Measurements from ENCODE around the gene CIP2A. TPM values are rescaled to one million over a fixed set of nuclear protein-coding genes. Genes with fewer than 3 reads are reported as not detected.

CIP2A gene
- 29.3 and 32.0 TPM in 2 replicates for polyA plus RNA-seq
- 26.5 and 31.4 TPM in 2 replicates for polyA minus RNA-seq

DNA sequence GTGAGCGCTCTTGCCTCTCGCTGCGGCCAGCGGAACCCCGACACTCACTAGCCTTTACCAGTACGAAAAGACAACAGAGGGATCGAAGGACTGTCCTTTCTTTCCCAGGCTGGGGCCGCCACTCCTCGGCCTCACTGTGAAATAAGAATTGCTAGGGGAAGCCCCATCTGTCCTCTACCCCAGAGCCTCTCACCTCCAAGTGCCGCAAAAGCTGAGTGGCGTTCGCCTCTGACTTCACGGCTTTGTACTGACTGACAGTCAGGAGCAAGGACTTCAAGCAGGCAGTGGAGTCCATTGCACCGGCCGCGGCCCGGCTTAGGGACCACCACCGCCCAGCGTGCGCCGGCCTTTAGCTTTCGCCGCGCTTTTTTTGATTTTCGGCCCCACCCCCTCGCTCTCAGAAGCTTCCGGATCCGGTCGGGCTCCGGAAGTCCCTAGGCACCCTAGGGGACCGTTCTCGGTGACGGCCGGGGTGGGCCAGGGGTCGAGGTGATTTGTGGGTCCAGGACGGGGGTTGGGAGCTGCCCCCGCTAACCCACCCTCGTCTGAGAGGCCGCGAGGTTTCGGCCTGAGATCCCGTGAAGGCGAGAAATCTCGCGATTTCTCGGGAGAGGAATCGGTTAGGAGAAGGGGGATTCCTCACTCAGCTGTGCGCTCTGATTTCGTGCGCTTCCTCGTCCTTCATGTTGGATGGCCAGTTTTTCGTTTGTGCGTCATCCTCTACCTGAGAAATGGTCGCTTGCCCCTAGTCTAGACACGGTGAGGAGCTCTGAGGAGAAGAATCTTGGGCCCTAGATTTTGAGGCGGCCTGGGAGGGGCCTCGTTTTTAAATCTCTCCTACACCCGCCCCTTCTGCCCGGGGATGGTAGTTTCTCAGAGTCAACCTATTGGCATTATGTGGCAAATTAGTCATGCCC lies at the start of gene CIP2A, which contains the start of gene DZIP3:
CIP2A (minus strand) TSS at position 358 of the 917 bp plus-strand sequence; CDS start at position 295, 63 bp downstream.
DZIP3 (plus strand) TSS at position 642 of the 917 bp plus-strand sequence. CDS start 15,685 bp downstream, outside the sequence.
- no peaks in the 10 kb centered on the region for H3K9me3 ChIP-seq (ENCODE audit: low read length)
- no peak for TF ChIP-seq SMC3 (conservative IDR thresholded peaks at IDR 0.05; ENCODE audit: poor library complexity)
- no peak for TF ChIP-seq EZH2 (IDR thresholded peaks at IDR 0.05; ENCODE audit: borderline replicate concordance, insufficient read depth, low read length, poor library complexity, severe bottlenecking)
- no peak for TF ChIP-seq TAF1 (IDR thresholded peaks at IDR 0.05; ENCODE audit: low read depth)
- TF ChIP-seq, protein P1, sequence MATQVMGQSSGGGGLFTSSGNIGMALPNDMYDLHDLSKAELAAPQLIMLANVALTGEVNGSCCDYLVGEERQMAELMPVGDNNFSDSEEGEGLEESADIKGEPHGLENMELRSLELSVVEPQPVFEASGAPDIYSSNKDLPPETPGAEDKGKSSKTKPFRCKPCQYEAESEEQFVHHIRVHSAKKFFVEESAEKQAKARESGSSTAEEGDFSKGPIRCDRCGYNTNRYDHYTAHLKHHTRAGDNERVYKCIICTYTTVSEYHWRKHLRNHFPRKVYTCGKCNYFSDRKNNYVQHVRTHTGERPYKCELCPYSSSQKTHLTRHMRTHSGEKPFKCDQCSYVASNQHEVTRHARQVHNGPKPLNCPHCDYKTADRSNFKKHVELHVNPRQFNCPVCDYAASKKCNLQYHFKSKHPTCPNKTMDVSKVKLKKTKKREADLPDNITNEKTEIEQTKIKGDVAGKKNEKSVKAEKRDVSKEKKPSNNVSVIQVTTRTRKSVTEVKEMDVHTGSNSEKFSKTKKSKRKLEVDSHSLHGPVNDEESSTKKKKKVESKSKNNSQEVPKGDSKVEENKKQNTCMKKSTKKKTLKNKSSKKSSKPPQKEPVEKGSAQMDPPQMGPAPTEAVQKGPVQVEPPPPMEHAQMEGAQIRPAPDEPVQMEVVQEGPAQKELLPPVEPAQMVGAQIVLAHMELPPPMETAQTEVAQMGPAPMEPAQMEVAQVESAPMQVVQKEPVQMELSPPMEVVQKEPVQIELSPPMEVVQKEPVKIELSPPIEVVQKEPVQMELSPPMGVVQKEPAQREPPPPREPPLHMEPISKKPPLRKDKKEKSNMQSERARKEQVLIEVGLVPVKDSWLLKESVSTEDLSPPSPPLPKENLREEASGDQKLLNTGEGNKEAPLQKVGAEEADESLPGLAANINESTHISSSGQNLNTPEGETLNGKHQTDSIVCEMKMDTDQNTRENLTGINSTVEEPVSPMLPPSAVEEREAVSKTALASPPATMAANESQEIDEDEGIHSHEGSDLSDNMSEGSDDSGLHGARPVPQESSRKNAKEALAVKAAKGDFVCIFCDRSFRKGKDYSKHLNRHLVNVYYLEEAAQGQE (IDR thresholded peaks at IDR 0.05; ENCODE audit: borderline replicate concordance), result peak; percentile 76
- peak; percentile 70 for TF ChIP-seq EP300 (conservative IDR thresholded peaks at IDR 0.05; ENCODE audit: poor library complexity, severe bottlenecking)
- TF ChIP-seq RAD21 (conservative IDR thresholded peaks at IDR 0.05), result peak; percentile 14
- peak; percentile 100 for TF ChIP-seq MXI1 (conservative IDR thresholded peaks at IDR 0.05; ENCODE audit: poor library complexity, severe bottlenecking)
- TF ChIP-seq, protein P2, sequence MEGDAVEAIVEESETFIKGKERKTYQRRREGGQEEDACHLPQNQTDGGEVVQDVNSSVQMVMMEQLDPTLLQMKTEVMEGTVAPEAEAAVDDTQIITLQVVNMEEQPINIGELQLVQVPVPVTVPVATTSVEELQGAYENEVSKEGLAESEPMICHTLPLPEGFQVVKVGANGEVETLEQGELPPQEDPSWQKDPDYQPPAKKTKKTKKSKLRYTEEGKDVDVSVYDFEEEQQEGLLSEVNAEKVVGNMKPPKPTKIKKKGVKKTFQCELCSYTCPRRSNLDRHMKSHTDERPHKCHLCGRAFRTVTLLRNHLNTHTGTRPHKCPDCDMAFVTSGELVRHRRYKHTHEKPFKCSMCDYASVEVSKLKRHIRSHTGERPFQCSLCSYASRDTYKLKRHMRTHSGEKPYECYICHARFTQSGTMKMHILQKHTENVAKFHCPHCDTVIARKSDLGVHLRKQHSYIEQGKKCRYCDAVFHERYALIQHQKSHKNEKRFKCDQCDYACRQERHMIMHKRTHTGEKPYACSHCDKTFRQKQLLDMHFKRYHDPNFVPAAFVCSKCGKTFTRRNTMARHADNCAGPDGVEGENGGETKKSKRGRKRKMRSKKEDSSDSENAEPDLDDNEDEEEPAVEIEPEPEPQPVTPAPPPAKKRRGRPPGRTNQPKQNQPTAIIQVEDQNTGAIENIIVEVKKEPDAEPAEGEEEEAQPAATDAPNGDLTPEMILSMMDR (IDR thresholded peaks at IDR 0.05; ENCODE audit: poor library complexity, severe bottlenecking), result peak; percentile 49
- peak; percentile 96 for TF ChIP-seq POLR2AphosphoS5 (IDR thresholded peaks at IDR 0.05)
- no peaks in the 10 kb centered on the region for H3K27me3 ChIP-seq (ENCODE audit: insufficient read depth, low read depth, low read length)
- peak within 1 kb of the TSS; percentile 96 for H3K27ac ChIP-seq (ENCODE audit: low read length)
- H3F3A ChIP-seq (ENCODE audit: insufficient read depth, low read length, poor library complexity, severe bottlenecking), result no peaks in the 10 kb centered on the region
- H4K20me1 ChIP-seq (ENCODE audit: insufficient read depth), result no peaks in the 10 kb centered on the region
- peak within 1 kb of the TSS; percentile 80 for H3K4me3 ChIP-seq (ENCODE audit: low read length)
- peak within 1 kb of the TSS; percentile 68 for H3K4me2 ChIP-seq (ENCODE audit: low read length)
- no peaks in the 10 kb centered on the region for H3K36me3 ChIP-seq (ENCODE audit: insufficient read depth, low read length)
- no peaks in the 10 kb centered on the region for H3K9me2 ChIP-seq (ENCODE audit: insufficient read depth, low read length)
- peak within 1 kb of the TSS; percentile 91 for H3K9ac ChIP-seq (ENCODE audit: low read length)
- peak within 1 kb of the TSS; percentile 90 for H2AFZ ChIP-seq (ENCODE audit: low read depth, low read length)
- H3K79me2 ChIP-seq (replicated peaks; ENCODE audit: insufficient read depth, low read length), result peaks cover 64% of the 10 kb centered on the region

DNA sequence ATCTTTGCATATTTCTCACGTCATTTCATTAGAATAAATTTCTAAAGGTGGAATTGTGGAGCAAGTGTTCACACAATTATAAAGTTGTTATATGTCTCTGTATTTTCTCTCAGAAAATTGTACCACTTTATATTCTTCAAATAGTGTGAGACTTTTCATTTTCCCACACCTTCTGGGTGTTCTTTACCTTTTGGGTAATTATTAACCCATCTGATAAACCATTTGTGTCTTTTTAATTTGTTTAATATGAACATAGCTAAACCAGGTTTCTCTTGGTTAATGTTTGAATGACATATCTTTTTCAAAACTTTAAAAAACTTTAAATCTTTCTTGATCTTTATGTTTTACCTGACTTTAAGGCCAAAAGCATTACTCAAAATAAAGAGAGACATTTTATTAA lies 40.7 kb upstream of the CIP2A start:
- Histone ChIP-seq H3K9me2 (ENCODE audit: insufficient read depth, low read length) (no peaks in the 10 kb centered on the region), H3K4me3 (ENCODE audit: low read length) (no peak overlapping the region), H3K9ac (ENCODE audit: low read length) (no peak overlapping the region), H3K4me2 (ENCODE audit: low read length) (no peak overlapping the region), H2AFZ (ENCODE audit: low read depth, low read length) (no peak overlapping the region), H3K79me2 (replicated peaks; ENCODE audit: insufficient read depth, low read length) (no peaks in the 10 kb centered on the region), H3K27ac (ENCODE audit: low read length) (no peak overlapping the region), H3K36me3 (ENCODE audit: insufficient read depth, low read length) (no peaks in the 10 kb centered on the region), H4K20me1 (ENCODE audit: insufficient read depth) (no peaks in the 10 kb centered on the region), H3F3A (ENCODE audit: insufficient read depth, low read length, poor library complexity, severe bottlenecking) (no peaks in the 10 kb centered on the region), H3K9me3 (ENCODE audit: low read length) (no peaks in the 10 kb centered on the region), H3K27me3 (ENCODE audit: insufficient read depth, low read depth, low read length) (no peaks in the 10 kb centered on the region)
- no peak for TF ChIP-seq TAF1 (IDR thresholded peaks at IDR 0.05; ENCODE audit: low read depth)
- TF ChIP-seq, protein P1 (IDR thresholded peaks at IDR 0.05; ENCODE audit: borderline replicate concordance), result no peak
- TF ChIP-seq POLR2AphosphoS5 (IDR thresholded peaks at IDR 0.05), result no peak
- no peak for TF ChIP-seq RAD21 (conservative IDR thresholded peaks at IDR 0.05)
- TF ChIP-seq, protein P2 (IDR thresholded peaks at IDR 0.05; ENCODE audit: poor library complexity, severe bottlenecking), result no peak
- no peak for TF ChIP-seq MXI1 (conservative IDR thresholded peaks at IDR 0.05; ENCODE audit: poor library complexity, severe bottlenecking)
- no peak for TF ChIP-seq EP300 (conservative IDR thresholded peaks at IDR 0.05; ENCODE audit: poor library complexity, severe bottlenecking)
- no peak for TF ChIP-seq SMC3 (conservative IDR thresholded peaks at IDR 0.05; ENCODE audit: poor library complexity)
- no peak for TF ChIP-seq EZH2 (IDR thresholded peaks at IDR 0.05; ENCODE audit: borderline replicate concordance, insufficient read depth, low read length, poor library complexity, severe bottlenecking)
